DOHH2 (cell line): Measurements from ENCODE around the gene SLC6A3.

Source experiments
- H3F3A ChIP-seq: fragments of 200-600 bp; sonication (generic), shearing (Covaris generic); 2 replicates; pipeline ENCODE4 v1.6.0; 2016; ENCODE audit warnings: antibody characterized with exemption, mild to moderate bottlenecking; ENCODE audit not compliant: control insufficient read depth, insufficient read depth
- H3K27ac ChIP-seq: fragments of 200-600 bp; sonication (generic); 2 replicates; pipeline ENCODE4 v1.5.1; 2014; ENCODE audit warnings: low read depth, mild to moderate bottlenecking, low read length, moderate library complexity
- H3K27me3 ChIP-seq: fragments of 200-600 bp; sonication (generic); 2 replicates; pipeline ENCODE4 v1.6.1; 2014; ENCODE audit warnings: mild to moderate bottlenecking, low read length, mixed read lengths; ENCODE audit not compliant: control insufficient read depth
- H3K36me3 ChIP-seq: fragments of 200-600 bp; sonication (generic); 2 replicates; pipeline ENCODE4 v1.6.1; 2014; ENCODE audit warnings: mild to moderate bottlenecking, low read length, moderate library complexity, mixed read lengths; ENCODE audit not compliant: control insufficient read depth
- H3K4me1 ChIP-seq: fragments of 200-600 bp; sonication (generic); 2 replicates; pipeline ENCODE4 v1.6.1; 2014; ENCODE audit warnings: mild to moderate bottlenecking, low read length, mixed read lengths; ENCODE audit not compliant: control insufficient read depth
- H3K4me2 ChIP-seq: fragments of 200-600 bp; sonication (generic); 2 replicates; pipeline ENCODE4 v1.6.0; 2014; ENCODE audit warnings: mild to moderate bottlenecking, low read length, moderate library complexity
- H3K4me3 ChIP-seq: fragments of 200-600 bp; sonication (generic); 2 replicates; pipeline ENCODE4 v1.5.1; 2014; ENCODE audit warnings: mild to moderate bottlenecking, low read length, mixed read lengths
- H3K79me2 ChIP-seq: fragments of 200-600 bp; sonication (generic); 2 replicates; pipeline ENCODE4 v1.6.1; 2014; ENCODE audit warnings: mild to moderate bottlenecking, low read length, mixed read lengths; ENCODE audit not compliant: control insufficient read depth
- H3K9me2 ChIP-seq: fragments of 200-600 bp; sonication (generic); replicated peaks from 2 replicates; pipeline ENCODE4 v1.6.1; 2014; ENCODE audit warnings: mild to moderate bottlenecking, low read length, mixed read lengths; ENCODE audit not compliant: control insufficient read depth
- H3K9me3 ChIP-seq: fragments of 200-600 bp; sonication (generic); 2 replicates; pipeline ENCODE4 v1.6.1; 2014; ENCODE audit warnings: antibody characterized with exemption, low read length, mixed read lengths; ENCODE audit not compliant: control insufficient read depth, insufficient read depth
- H4K20me1 ChIP-seq: fragments of 200-600 bp; sonication (generic); 2 replicates; pipeline ENCODE4 v1.6.0; 2014; ENCODE audit warnings: low read depth, mild to moderate bottlenecking, antibody characterized with exemption, low read length, moderate library complexity; ENCODE audit not compliant: control insufficient read depth, insufficient read depth
- EZH2phosphoT487 ChIP-seq: fragments of 200-600 bp; sonication (generic); IDR thresholded peaks from 2 replicates; pipeline ENCODE4 v1.6.1; 2017; ENCODE audit warnings: borderline replicate concordance, mild to moderate bottlenecking, antibody characterized with exemption, low read length, moderate library complexity, mixed read lengths
- TF ChIP-seq, protein P1 (sequence below): fragments of 200-600 bp; sonication (generic); IDR thresholded peaks from one replicate; pipeline ENCODE4 v1.5.1; 2014; ENCODE audit warnings: antibody characterized with exemption, mild to moderate bottlenecking, low read depth, low read length; ENCODE audit not compliant: poor library complexity, severe bottlenecking

The SLC6A3 gene

DNA sequence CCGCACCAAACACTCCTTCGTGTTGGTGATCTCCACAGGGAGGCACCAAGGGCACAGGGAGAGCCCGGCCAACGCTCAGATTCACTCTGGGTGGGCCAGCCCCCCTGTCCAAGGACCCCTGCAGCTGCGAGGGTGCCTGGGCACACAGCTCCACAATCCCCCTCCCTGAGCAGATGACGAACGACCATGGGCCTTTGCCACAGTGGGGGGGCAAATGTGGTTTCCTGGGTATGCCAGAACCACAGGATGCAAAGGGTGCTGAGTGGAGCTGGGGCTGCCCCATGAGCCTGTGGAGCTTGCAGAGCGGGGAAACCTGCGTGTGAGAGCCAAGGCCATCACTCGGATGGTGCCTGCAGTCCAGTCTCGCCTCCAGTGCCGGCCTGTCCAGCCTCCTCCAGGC is 47.5 kb upstream of the SLC6A3 start:
- Histone ChIP-seq H3F3A (peaks cover 8% of the 10 kb centered on the region), H3K27me3 (no peaks in the 10 kb centered on the region), H3K9me3 (no peaks in the 10 kb centered on the region), H3K27ac (no peak overlapping the region), H3K36me3 (peaks cover 89% of the 10 kb centered on the region), H4K20me1 (no peaks in the 10 kb centered on the region), H3K4me2 (no peak overlapping the region), H3K9me2 (no peaks in the 10 kb centered on the region), H3K4me3 (no peak overlapping the region), H3K79me2 (peaks cover 46% of the 10 kb centered on the region), H3K4me1 (peaks cover 59% of the 10 kb centered on the region)
- TF ChIP-seq, protein P1, sequence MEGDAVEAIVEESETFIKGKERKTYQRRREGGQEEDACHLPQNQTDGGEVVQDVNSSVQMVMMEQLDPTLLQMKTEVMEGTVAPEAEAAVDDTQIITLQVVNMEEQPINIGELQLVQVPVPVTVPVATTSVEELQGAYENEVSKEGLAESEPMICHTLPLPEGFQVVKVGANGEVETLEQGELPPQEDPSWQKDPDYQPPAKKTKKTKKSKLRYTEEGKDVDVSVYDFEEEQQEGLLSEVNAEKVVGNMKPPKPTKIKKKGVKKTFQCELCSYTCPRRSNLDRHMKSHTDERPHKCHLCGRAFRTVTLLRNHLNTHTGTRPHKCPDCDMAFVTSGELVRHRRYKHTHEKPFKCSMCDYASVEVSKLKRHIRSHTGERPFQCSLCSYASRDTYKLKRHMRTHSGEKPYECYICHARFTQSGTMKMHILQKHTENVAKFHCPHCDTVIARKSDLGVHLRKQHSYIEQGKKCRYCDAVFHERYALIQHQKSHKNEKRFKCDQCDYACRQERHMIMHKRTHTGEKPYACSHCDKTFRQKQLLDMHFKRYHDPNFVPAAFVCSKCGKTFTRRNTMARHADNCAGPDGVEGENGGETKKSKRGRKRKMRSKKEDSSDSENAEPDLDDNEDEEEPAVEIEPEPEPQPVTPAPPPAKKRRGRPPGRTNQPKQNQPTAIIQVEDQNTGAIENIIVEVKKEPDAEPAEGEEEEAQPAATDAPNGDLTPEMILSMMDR: no peak
- no peak for TF ChIP-seq EZH2phosphoT487

DNA sequence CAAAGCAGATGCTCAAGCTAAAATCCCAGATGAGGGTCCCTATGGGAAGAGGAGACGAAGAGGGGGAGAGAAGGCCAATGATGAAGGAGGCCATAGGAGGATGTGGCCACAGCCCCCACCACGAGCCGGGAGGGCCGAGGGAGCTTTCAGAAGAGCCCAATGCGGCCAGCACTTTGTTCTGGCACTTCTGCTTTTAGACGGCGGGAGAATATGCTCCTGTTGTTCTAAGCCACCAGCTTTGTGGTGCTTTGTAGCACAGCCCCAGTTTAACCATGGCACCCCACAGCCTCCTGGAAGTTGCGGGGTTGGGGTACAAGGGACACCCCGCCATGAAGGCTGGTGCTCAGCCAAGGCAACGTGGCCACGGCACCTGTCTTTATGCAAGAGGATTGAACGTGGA is 45.1 kb upstream of the SLC6A3 start:
- peaks cover 94% of the 10 kb centered on the region for H3K36me3 ChIP-seq
- no peaks in the 10 kb centered on the region for H3K9me3 ChIP-seq
- peaks cover 4% of the 10 kb centered on the region for H3F3A ChIP-seq
- H3K27ac ChIP-seq: no peak overlapping the region
- peaks cover 55% of the 10 kb centered on the region for H3K4me1 ChIP-seq
- H3K4me3 ChIP-seq: no peak overlapping the region
- no peak for TF ChIP-seq EZH2phosphoT487
- TF ChIP-seq, protein P1: no peak
- H3K79me2 ChIP-seq: peaks cover 29% of the 10 kb centered on the region
- no peaks in the 10 kb centered on the region for H3K27me3 ChIP-seq
- no peak overlapping the region for H3K4me2 ChIP-seq
- no peaks in the 10 kb centered on the region for H3K9me2 ChIP-seq
- no peaks in the 10 kb centered on the region for H4K20me1 ChIP-seq

DNA sequence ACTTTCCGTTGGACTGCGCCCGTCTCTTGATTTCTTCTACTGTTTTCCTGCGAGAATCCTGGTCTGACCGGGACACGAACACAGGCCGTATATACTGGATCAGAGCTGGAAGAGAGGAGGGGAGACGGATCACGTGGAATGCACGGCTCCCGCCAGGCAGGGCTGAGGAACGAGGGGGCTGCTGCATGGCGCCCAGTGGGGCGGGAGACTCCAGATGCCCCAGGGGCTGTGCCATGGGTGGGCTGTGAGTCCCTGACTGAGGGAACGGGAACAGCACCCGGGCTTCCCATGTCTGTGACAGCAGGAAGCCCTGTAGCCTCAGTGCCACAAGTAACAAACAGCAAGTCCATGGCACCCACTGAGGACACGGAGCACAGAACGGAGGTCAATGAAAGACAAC is 44.5 kb upstream of the SLC6A3 start:
- H3K27me3 ChIP-seq: no peaks in the 10 kb centered on the region
- H3K9me3 ChIP-seq: no peaks in the 10 kb centered on the region
- peaks cover 25% of the 10 kb centered on the region for H3K79me2 ChIP-seq
- H3K4me3 ChIP-seq: no peak overlapping the region
- peaks cover 4% of the 10 kb centered on the region; the same call in 1 of the 2 replicates for H3F3A ChIP-seq
- no peaks in the 10 kb centered on the region for H4K20me1 ChIP-seq
- peaks cover 55% of the 10 kb centered on the region for H3K4me1 ChIP-seq
- H3K9me2 ChIP-seq: no peaks in the 10 kb centered on the region
- H3K36me3 ChIP-seq: peaks cover 97% of the 10 kb centered on the region
- no peak for TF ChIP-seq EZH2phosphoT487
- TF ChIP-seq, protein P1: no peak
- H3K4me2 ChIP-seq: no peak overlapping the region
- no peak overlapping the region for H3K27ac ChIP-seq
